ENCODE measurements around the gene IL15.
"Not testable (repeated sequence)": the region's sequence is repeated elsewhere in the genome, so short reads cannot be mapped to it uniquely, and the experiment has no call there.

IL15 gene

GRCh38 chr4:141676087-141676670 lies 39.8 kb downstream of the IL15 start:
- H3K4me3 ChIP-seq (ENCODE audit: low read depth in 1 of 2, low read length in 2 of 2) = no peak overlapping the region
- no peaks in the 10 kb centered on the region for H3K27me3 ChIP-seq (ENCODE audit: low read depth, low read length)
- H3K9me3 ChIP-seq (ENCODE audit: control insufficient read depth in 1 of 2, low read length in 2 of 2) = no peaks in the 10 kb centered on the region
- no peak overlapping the region for H3K27ac ChIP-seq (ENCODE audit: low read length)
- H3K4me1 ChIP-seq (ENCODE audit: control insufficient read depth in 1 of 2, insufficient read depth in 2 of 2, low read length in 2 of 2) = peaks cover 0 to 5% of the 10 kb centered on the region in 2 donors
- H3K36me3 ChIP-seq (ENCODE audit: control insufficient read depth in 1 of 2, insufficient read depth in 2 of 2, low read length in 2 of 2) = no peaks in the 10 kb centered on the region

DNA sequence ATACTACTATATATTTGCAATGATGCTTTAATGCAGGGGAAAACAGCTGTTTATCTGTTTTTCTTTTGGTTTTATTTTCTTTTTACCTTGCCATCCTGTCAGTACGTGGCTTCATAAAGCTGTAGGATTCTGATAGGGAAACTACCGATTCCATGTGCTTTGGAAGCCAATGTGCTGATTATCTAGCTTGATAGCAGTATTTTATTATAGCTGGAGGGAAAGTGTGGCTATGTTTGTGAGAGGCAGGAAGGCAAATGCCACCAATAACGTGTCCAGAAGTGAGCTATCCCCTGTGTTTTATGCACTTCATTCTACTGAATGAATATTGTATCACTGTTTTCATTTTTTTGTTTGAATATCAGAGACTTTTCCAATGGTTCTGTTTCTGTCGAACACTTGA lies 43.7 kb downstream of the IL15 start:
- Histone ChIP-seq H3K9me3 (ENCODE audit: control insufficient read depth in 1 of 2, low read length in 2 of 2) (no peaks in the 10 kb centered on the region), H3K4me1 (ENCODE audit: control insufficient read depth in 1 of 2, insufficient read depth in 2 of 2, low read length in 2 of 2) (peaks cover 0 to 5% of the 10 kb centered on the region in 2 donors), H3K27ac (ENCODE audit: low read length) (no peak overlapping the region), H3K4me3 (ENCODE audit: low read depth in 1 of 2, low read length in 2 of 2) (peak overlapping the region in 1 of 2 donors; percentile 4), H3K36me3 (ENCODE audit: control insufficient read depth in 1 of 2, insufficient read depth in 2 of 2, low read length in 2 of 2) (no peaks in the 10 kb centered on the region), H3K27me3 (ENCODE audit: low read depth, low read length) (no peaks in the 10 kb centered on the region)

DNA sequence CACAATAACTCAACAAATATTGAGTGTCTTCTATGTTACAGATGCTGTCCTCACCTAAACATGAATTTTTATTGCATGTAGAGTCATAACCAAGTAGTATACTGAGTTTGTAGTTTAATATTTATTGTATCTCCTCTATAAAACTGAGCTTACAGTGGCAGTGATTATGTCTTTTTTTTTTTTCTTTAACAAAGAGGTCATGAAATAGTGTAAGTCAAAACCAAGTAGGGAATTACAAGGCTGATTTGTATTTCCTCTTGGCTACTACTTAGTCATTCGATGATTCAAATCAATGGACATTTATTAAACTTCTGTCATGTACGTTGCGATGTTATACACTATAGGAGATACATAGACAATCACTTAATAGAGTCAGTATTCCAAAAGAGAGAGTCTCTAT lies 48.4 kb downstream of the IL15 start:
- Histone ChIP-seq H3K36me3 (ENCODE audit: control insufficient read depth in 1 of 2, insufficient read depth in 2 of 2, low read length in 2 of 2) (no peaks in the 10 kb centered on the region), H3K4me1 (ENCODE audit: control insufficient read depth in 1 of 2, insufficient read depth in 2 of 2, low read length in 2 of 2) (peaks cover 0 to 4% of the 10 kb centered on the region in 2 donors), H3K27ac (ENCODE audit: low read length) (no peak overlapping the region), H3K27me3 (ENCODE audit: low read depth, low read length) (no peaks in the 10 kb centered on the region), H3K9me3 (ENCODE audit: control insufficient read depth in 1 of 2, low read length in 2 of 2) (no peaks in the 10 kb centered on the region), H3K4me3 (ENCODE audit: low read depth in 1 of 2, low read length in 2 of 2) (no peak overlapping the region)

- Histone ChIP-seq H3K36me3 (ENCODE audit: control insufficient read depth in 1 of 2, insufficient read depth in 2 of 2, low read length in 2 of 2) (no peaks in the 10 kb centered on the region), H3K4me3 (ENCODE audit: low read depth in 1 of 2, low read length in 2 of 2) (no peak overlapping the region), H3K9me3 (ENCODE audit: control insufficient read depth in 1 of 2, low read length in 2 of 2) (no peaks in the 10 kb centered on the region), H3K27me3 (ENCODE audit: low read depth, low read length) (no peaks in the 10 kb centered on the region), H3K27ac (ENCODE audit: low read length) (no peak overlapping the region), H3K4me1 (ENCODE audit: control insufficient read depth in 1 of 2, insufficient read depth in 2 of 2, low read length in 2 of 2) (no peaks in the 10 kb centered on the region)
These were observed 49.9 kb downstream of the IL15 start for GRCh38 chr4:141686146-141686775.

- Histone ChIP-seq H3K27ac (ENCODE audit: low read length) (no peak overlapping the region), H3K36me3 (ENCODE audit: control insufficient read depth in 1 of 2, insufficient read depth in 2 of 2, low read length in 2 of 2) (no peaks in the 10 kb centered on the region), H3K9me3 (ENCODE audit: control insufficient read depth in 1 of 2, low read length in 2 of 2) (no peaks in the 10 kb centered on the region), H3K4me3 (ENCODE audit: low read depth in 1 of 2, low read length in 2 of 2) (no peak overlapping the region), H3K27me3 (ENCODE audit: low read depth, low read length) (no peaks in the 10 kb centered on the region), H3K4me1 (ENCODE audit: control insufficient read depth in 1 of 2, insufficient read depth in 2 of 2, low read length in 2 of 2) (no peaks in the 10 kb centered on the region)
These were observed 50.5 kb downstream of the IL15 start for GRCh38 chr4:141686879-141687278.

DNA sequence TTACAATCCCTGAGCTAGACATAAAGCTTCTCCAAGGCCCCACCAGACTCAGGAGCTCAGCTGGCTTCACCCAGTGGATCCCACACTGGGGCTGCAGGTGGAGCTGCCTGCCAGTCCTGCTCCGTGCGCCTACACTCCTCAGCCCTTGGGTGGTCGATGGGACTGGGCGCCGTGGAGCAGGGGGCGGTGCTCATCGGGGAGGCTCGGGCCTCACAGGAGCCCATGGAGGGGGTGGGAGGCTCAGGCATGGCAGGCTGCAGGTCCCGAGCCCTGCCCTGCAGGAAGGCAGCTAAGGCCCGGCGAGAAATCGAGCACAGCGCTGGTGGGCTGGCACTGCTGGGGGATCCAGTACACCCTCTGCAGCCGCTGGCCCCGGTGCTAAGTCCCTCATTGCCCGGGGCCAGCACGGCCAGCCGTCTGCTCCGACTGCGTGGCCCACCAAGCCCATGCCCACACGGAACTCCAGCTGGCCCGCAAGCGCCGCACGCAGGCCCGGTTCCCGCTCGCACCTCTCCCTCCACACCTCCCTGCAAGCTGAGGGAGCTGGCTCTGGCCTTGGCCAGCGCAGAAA lies 53.4 kb downstream of the IL15 start:
- H3K9me3 ChIP-seq (ENCODE audit: control insufficient read depth in 1 of 2, low read length in 2 of 2); H3K36me3 ChIP-seq (ENCODE audit: control insufficient read depth in 1 of 2, insufficient read depth in 2 of 2, low read length in 2 of 2); H3K27ac ChIP-seq (ENCODE audit: low read length); H3K4me1 ChIP-seq (ENCODE audit: control insufficient read depth in 1 of 2, insufficient read depth in 2 of 2, low read length in 2 of 2); H3K27me3 ChIP-seq (ENCODE audit: low read depth, low read length); H3K4me3 ChIP-seq (ENCODE audit: low read depth in 1 of 2, low read length in 2 of 2): not testable (repeated sequence)

DNA sequence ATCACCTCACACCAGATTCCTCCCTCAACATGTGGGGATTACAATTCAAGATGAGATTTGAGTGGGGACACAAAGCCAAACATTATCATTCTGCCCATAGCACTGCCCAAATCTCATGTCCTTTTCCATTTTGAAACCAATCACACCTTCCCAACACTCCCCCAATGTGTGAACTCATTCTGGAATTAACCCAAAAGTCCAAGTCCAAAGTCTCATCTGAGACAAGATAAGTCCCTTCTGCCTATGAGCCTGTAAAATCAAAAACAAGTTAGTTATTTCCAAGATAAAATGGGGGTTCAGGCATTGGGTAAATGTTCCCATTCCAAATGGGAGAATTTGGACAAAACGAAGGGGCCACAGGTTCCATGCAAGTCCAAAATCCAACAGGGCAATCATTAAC lies 54.9 kb downstream of the IL15 start:
- H3K4me1 ChIP-seq (ENCODE audit: control insufficient read depth in 1 of 2, insufficient read depth in 2 of 2, low read length in 2 of 2); H3K27ac ChIP-seq (ENCODE audit: low read length); H3K4me3 ChIP-seq (ENCODE audit: low read depth in 1 of 2, low read length in 2 of 2); H3K36me3 ChIP-seq (ENCODE audit: control insufficient read depth in 1 of 2, insufficient read depth in 2 of 2, low read length in 2 of 2); H3K27me3 ChIP-seq (ENCODE audit: low read depth, low read length); H3K9me3 ChIP-seq (ENCODE audit: control insufficient read depth in 1 of 2, low read length in 2 of 2): not testable (repeated sequence)

- Histone ChIP-seq H3K9me3 (ENCODE audit: control insufficient read depth in 1 of 2, low read length in 2 of 2) (peaks cover 0 to 2% of the 10 kb centered on the region in 2 donors), H3K36me3 (ENCODE audit: control insufficient read depth in 1 of 2, insufficient read depth in 2 of 2, low read length in 2 of 2) (no peaks in the 10 kb centered on the region), H3K4me3 (ENCODE audit: low read depth in 1 of 2, low read length in 2 of 2) (no peak overlapping the region), H3K27me3 (ENCODE audit: low read depth, low read length) (no peaks in the 10 kb centered on the region), H3K4me1 (ENCODE audit: control insufficient read depth in 1 of 2, insufficient read depth in 2 of 2, low read length in 2 of 2) (no peaks in the 10 kb centered on the region), H3K27ac (ENCODE audit: low read length) (no peak overlapping the region)
These were observed 55.7 kb downstream of the IL15 start for GRCh38 chr4:141692081-141692480.

DNA sequence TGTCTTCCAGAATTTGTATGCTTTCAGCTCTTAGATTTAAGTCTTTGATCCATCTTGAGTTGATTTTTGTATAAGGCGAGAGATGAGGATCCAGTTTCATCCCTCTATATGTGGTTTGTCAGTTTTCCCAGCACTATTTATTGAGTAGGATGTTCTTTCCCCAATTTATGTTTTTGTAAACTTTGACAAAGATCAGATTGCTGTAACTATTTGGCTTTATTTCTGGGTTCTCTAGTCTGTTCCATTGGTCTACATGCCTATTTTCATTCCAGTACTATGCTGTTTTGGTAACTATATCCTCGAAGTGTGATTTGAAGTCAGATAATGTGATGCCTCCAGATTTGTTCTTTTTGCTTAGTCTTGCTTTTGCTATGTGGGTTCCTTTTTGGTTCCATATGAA lies 60.7 kb downstream of the IL15 start:
- peaks cover 0 to 4% of the 10 kb centered on the region in 2 donors for H3K9me3 ChIP-seq (ENCODE audit: control insufficient read depth in 1 of 2, low read length in 2 of 2)

GRCh38 chr4:141702472-141703182 lies 66.2 kb downstream of the IL15 start:
- H3K27ac ChIP-seq (ENCODE audit: low read length) = no peak overlapping the region
- H3K4me1 ChIP-seq (ENCODE audit: control insufficient read depth in 1 of 2, insufficient read depth in 2 of 2, low read length in 2 of 2) = no peaks in the 10 kb centered on the region
- H3K36me3 ChIP-seq (ENCODE audit: control insufficient read depth in 1 of 2, insufficient read depth in 2 of 2, low read length in 2 of 2) = no peaks in the 10 kb centered on the region
- no peaks in the 10 kb centered on the region for H3K27me3 ChIP-seq (ENCODE audit: low read depth, low read length)
- no peak overlapping the region for H3K4me3 ChIP-seq (ENCODE audit: low read depth in 1 of 2, low read length in 2 of 2)
- H3K9me3 ChIP-seq (ENCODE audit: control insufficient read depth in 1 of 2, low read length in 2 of 2) = peaks cover 0 to 10% of the 10 kb centered on the region in 2 donors

More for the DNA sequence above, 60.7 kb downstream of the IL15 start:
- no peaks in the 10 kb centered on the region for H3K27me3 ChIP-seq (ENCODE audit: low read depth, low read length)
- no peaks in the 10 kb centered on the region for H3K36me3 ChIP-seq (ENCODE audit: control insufficient read depth in 1 of 2, insufficient read depth in 2 of 2, low read length in 2 of 2)
- H3K4me1 ChIP-seq (ENCODE audit: control insufficient read depth in 1 of 2, insufficient read depth in 2 of 2, low read length in 2 of 2) = no peaks in the 10 kb centered on the region
- no peak overlapping the region for H3K4me3 ChIP-seq (ENCODE audit: low read depth in 1 of 2, low read length in 2 of 2)
- no peak overlapping the region for H3K27ac ChIP-seq (ENCODE audit: low read length)

DNA sequence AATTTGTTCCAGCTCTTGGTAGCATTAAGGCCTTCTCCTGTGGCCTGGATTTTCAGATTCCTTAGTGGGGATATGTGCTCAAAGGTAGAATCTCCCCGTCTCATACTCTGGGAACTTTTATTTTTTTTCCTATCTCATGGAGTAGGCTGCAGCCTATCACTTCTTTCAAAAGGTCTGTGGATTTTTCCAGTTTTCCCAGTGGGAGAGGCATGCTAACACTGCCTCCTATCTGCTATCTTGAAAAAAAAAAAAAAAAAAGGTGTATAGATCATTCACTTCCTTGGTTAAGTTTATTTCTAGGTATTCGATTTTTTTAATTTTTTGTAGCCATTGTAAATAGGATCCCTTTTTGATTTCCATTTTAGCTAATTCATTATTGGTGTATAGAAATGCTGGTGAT lies 67.1 kb downstream of the IL15 start:
- Histone ChIP-seq H3K27me3 (ENCODE audit: low read depth, low read length) (no peaks in the 10 kb centered on the region), H3K36me3 (ENCODE audit: control insufficient read depth in 1 of 2, insufficient read depth in 2 of 2, low read length in 2 of 2) (no peaks in the 10 kb centered on the region), H3K9me3 (ENCODE audit: control insufficient read depth in 1 of 2, low read length in 2 of 2) (peaks cover 0 to 12% of the 10 kb centered on the region in 2 donors), H3K27ac (ENCODE audit: low read length) (no peak overlapping the region), H3K4me1 (ENCODE audit: control insufficient read depth in 1 of 2, insufficient read depth in 2 of 2, low read length in 2 of 2) (no peaks in the 10 kb centered on the region), H3K4me3 (ENCODE audit: low read depth in 1 of 2, low read length in 2 of 2) (no peak overlapping the region)

Data from muscle layer of duodenum (tissue), 2 donors.